NCI-H524 (cell line): Measurements from ENCODE around the gene KSR2.
"Not testable (repeated sequence)": the region's sequence is repeated elsewhere in the genome, so short reads cannot be mapped to it uniquely, and the experiment has no call there.

Experiments used
- DNase-seq, 2 experiments: peaks; one replicate each; lab custom pipeline; 2025; lab: John Stamatoyannopoulos, UW

Gene KSR2

DNA sequence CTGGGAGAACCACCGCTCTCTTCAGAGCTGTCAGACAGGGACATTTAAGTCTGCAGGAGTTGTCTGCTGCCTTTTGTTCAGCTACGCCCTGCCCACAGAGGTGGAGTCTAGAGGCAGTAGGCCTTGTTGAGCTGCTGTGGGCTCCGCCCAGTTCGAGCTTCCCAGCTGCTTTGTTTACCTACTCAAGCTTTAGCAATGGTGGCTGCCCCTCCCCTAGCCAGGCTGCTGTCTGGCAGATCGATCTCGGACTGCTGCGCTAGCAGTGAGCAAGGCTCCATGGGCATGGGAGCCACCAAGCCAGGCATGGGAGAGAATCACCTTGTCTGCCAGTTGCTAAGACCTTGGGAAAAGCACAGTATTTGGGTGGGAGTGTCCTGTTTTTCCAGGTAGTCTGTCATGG is 340.1 kb downstream of the KSR2 start:
- DNase-seq: not testable (repeated sequence)

DNA sequence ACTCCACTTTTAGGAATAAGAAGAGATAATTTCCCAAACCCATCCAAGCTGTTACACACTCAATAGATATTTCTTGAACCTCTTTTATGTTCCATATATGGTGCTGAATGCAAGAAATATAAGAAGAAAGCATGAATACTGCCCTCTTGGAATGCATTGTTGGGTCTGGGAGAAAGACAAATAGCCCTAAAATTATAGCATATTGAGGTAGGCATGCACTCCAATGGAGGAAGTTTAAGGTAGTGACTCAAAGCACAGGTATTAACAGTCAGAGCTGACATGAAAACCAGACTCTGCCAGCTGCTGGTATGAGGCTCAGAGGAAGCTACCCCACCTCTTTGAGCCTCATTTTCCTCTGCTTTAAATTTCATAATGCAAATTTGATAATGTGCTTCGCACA is 346.0 kb downstream of the KSR2 start:
- DNase-seq: no peak

DNA sequence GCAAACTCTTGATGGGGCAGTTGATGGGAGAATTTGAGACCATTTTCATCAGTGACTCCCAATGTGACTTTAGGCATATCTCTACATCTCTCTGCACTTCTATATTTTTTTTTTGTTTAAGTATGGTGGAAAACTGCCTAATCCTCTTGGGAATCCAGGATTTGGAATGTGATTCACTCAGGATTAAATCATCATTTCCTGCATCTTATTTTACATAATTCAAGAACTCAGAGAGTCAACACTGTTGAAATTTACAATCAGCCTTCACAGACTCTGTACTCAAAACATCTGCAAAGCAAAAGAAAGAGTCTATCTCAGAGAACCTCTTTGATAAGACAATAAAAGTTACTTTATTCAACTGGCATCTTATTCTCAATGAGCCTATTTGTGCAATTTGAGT is 346.7 kb downstream of the KSR2 start:
- no peak for DNase-seq

DNA sequence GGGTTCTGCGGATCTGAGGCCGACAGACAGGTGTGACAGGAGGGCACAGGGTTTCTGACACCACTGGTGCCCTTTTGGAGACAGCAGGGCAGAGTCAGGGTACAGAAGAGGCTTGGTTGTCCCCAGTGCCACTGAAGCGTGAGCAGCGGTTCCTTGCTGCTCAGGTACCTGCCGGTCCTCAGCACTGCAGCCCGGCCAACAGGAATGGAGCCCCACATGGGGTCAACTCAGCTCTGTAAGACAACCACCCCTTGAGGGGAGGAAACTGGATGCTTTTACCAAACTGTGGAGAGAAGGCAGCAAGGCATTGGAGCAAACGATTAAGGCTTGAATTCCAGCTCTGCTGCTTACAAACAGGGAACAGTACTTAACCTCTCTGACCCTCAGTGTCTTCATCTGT is 361.0 kb downstream of the KSR2 start:
- no peak for DNase-seq

DNA sequence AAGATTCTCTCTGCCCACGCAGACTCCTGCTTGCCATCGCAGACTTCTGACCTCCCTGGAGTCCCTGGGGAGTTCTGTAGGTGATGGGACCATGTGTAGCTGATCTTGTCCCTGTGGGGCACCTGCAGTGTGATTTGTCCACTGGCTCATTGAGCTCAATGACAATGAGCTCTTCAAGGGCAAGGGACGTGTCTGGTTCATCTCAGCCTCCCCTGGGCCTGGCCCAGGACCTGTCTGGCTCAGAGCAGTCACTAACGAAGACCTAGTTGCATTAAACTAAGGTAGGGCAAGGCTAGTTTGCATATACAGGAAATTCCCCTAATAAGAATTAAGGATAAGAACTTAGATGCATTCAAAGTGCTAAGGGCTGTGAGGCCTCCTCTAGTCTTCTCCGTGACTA is 361.8 kb downstream of the KSR2 start:
- DNase-seq: no peak

DNA sequence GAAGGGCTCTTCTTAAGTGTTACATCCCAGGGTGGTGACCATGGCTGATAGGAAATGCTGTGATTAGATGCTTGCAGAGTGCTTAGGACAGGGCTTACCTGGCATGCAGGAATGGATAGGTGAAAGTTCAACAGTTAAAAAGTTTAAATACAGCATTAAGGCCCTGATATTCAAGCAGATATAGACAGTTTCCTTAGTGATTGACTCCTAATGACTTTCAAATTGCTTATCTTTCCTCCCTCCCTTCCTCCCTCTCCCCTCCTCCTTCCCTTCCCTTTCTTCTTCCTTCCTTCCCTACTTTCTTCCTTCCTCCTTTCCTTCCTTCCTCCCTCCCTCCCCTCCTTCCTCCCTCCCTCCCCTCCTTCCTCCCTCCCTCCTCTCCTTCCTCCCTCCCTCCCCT is 362.8 kb downstream of the KSR2 start:
- no peak for DNase-seq

DNA sequence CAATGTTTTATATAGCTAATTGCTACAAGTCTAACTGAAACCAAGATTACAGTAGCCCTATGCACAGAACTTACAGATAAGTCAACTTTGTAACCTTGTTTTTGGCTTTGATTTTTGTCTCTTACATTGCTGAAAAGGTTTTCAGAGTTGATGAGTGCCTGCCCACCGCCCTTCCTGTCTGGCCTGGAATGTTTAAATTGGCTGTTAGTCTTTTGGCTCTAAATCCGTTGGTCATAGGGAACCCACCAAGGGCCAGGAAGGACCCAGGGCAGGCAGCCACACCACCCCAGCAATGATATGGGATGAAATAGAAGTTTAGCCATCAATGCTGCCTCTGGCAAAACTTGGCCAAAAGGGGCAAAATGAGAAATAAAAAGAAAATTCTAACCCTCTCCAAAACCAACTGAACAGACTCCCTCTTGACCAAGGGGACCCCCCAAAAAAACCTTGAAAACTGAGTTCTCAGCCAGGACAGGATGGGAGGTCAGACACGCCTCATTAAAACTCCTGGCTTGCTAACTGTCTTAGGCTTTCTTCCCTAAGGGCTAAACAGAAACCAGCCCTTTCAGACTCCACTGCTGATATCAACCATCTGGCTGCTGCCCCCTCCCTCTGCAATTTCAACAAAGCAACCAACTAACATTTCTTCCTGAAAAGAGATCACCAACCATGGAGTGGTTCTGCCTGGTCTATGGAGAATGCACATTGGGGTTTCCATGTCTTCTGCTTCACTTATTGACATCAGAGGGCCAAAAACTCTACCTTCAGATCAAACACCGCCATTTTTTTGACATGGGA is 365.3 kb downstream of the KSR2 start:
- DNase-seq: peak in 1 of 2 experiments; percentile 45

DNA sequence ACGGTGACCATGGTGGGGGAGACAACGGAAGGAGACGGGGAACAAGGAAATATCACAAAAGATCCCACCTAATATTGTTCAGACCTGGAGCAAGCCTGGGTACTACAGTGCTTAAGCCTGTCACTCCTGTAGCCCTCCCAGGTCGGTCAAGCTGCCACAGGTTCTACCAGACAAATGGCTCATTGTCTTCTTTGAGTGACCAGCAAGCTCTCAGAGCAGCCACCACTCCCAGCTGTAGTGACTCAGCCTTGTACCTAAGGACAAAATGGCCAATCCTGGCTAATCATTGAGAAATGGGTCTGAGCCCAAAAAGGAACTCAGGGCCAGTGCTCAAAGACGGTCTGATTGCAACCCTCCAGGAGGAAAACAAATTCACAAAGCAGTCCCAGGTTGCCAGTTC is 368.9 kb downstream of the KSR2 start:
- no peak for DNase-seq

DNA sequence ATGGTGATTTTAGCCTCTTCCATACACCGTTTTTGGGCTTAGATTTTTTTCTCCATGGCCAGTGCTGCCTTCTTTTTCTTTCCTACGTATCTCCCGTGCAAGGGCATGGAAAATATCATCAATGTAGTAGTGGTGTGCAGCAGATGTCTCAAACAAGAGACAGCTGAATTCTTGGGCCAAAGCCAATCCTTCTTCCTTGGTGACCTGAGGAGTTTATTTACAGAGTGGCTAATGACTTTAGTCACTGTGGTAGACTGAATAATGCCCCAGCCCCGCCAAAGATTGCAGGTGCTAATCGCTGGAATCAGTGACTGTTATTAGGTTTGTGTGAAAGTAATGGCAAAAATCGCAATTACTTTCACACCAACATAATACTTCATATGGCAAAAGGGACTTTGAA is 371.8 kb downstream of the KSR2 start:
- peak; percentile 62 to 90 for DNase-seq

DNA sequence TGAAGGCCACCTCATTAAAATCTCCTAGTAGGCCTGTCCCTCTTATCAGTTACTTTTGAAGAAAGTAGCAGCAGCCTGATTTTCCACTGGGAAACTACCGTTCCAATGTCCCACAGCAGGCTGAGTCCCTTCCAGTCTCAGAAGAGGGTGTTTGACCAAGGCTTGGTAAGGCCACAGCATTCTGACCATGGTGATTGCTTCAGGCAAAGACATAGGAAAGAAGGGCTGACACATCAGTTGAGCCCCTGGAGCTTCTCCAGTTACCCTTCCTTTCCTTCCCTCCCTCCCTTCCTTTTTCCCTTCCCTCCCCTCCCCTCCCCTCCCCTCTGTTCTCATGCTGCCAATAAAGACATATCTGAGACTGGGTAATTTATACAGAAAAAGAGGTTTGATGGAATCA is 373.0 kb downstream of the KSR2 start:
- no peak for DNase-seq

DNA sequence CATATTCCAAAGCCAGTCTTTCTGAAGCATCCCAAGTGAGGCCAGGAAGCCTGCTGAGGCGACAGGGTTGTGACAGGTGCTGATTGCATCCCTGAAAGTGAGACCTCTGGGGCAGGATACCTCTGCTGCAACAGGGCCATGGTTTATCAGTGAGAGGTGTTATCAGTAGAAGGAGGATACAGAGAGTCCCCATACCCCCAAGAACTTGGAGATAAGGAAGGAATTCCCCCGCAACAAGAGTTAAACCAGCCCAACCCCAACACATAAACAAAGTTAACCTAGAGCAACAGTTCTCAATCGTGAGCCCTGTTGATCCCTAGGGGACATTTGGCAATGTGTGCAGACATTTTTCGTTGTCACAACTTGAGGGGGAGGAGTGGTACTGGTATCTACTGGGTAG is 374.3 kb downstream of the KSR2 start:
- no peak for DNase-seq

DNA sequence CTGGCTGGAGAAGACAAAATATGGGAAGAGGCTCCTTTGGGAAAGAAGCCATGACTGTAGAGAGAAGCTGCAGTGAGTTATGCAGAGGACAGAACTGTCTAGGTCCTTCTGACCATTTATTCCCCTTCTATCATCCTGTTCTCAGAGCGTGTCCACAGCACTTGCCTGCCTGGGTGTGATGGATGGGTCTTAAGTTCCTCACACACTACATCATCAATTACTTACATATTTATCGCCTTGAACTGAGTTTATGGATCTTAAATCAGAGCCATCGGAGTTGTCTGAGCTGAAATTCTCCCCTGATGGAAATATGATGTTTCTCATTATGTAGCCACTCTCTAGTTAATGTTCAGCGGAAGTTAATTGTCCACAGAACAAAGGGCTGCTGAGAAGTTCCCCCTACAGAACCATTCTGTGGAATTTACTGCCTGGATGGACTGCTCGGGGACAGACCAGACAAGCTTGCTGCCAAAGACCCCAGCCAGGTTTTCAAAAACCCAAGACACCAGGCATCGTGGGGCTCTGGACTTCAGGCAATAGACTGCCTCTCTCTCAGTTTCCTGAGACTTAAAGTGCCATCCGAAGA is 374.9 kb downstream of the KSR2 start:
- DNase-seq: no peak

DNA sequence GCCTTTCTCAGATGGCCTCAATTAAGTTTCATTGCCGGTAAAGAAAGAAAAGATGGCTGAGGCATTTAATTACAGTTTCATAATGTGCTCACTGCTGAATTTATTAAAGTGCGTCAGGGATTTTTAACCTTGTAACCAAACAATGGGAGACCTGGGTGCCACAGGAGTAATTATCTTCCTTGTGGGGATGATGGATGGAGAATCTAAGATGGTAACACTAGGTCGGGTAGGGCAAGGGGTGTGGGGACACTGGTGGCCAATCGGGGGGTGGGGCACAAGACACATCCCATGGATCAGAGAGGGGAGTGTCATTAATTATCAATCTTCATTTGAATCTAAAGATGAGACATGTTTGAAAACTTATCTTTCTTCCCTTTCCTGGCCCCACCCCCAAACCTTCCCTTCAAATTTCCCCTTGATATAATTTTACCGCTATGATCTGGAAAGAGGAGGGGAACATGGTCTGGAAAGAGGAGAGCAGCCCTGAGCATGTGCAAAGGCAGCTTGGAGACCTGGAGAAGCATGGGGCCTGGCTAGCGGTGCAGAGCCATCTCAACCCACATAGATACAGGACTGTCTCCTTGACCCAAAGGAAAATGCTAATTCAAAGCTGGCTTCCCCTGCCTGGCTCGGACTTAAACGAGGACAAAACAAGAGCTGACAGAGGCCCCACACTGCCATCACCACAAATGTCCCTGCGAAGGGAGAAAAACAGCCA is 376.0 kb downstream of the KSR2 start:
- no peak for DNase-seq

DNA sequence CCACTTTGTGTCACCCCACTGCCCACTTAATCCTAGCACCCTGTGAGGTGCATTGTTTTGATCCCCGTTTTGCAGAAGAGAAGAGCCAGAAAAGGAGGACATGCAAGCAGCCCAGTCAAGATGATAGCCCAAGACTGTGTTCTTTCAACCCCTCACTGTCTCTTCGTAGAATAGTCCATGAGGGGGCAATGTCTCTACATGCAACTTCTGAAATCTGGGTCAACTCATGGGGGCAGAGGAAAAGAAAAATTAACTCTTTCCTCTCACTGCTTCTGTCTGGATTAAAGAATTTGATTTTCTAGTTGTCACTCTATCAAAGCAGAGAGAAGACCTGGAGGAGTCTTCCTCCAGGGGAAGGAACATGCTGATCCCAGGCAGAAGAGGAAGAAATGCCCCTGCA is 377.8 kb downstream of the KSR2 start:
- DNase-seq: peak in 1 of 2 experiments; percentile 41

DNA sequence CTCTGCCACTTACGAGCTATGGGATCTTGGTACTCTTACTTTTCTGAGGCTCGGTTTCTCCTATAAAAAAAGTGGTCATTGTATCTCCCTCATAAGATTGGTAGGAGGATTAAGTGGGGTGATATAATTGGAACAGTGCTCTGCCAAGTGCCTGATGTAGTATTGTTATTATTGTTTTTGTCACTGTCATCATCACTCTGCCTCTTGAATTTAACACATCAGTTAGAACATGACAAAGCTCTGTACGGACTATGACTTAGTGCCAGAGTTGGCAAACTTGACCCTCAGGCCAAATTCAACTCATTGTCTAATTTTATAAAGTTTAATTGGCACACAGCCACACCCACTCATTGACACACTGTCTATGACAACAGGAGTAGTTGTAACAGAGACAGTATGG is 378.4 kb downstream of the KSR2 start:
- no peak for DNase-seq

DNA sequence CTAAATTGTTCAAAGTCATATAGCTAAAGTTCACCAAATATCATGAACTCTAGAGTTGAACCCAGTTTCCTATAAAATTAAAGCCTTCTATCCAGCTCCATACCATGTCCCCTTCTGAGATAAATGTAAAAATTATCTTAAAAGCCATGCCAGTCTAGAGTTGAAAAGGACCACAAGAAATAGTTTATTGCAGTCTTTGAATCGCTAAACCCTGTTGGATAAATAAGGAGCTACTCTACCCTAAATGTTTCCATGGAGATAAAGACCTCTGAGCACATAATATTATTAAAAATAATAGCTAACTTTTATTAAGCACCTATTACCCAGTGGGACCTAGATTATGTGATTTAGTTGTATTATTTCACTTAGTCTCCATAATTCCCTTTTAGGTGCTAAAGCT is 379.8 kb downstream of the KSR2 start:
- no peak for DNase-seq

DNA sequence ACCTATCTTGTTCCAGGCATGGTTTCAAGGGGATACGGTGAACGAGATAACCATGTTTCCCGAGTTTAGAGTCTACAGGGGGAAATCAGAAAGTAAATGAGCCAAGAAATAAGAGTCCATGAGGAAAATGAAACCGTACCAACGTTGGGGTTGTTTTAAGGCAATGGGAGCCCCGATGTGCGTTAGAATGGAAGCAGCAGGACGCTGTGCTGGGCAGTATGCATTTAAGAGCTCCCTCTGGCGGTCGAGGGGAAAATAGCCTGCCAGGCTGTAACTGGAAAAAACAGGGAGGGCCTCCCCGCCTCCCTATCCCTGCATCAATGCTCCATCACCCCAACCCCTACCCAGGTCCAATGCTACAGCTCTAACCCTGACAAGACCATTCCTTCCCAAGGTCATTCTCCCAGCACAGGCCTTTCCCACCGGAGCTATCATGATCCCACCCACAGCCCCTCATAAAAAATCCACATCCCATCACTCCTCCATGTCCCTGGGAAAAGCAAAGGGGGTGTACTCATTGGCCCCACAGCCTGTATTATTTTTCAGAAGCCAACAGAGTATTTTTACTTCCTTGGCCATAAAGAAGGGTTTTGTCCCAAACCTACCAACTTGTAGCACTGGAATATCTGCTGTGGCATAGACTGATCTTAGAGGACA is 381.0 kb downstream of the KSR2 start:
- peak in 1 of 2 experiments; percentile 47 for DNase-seq

DNA sequence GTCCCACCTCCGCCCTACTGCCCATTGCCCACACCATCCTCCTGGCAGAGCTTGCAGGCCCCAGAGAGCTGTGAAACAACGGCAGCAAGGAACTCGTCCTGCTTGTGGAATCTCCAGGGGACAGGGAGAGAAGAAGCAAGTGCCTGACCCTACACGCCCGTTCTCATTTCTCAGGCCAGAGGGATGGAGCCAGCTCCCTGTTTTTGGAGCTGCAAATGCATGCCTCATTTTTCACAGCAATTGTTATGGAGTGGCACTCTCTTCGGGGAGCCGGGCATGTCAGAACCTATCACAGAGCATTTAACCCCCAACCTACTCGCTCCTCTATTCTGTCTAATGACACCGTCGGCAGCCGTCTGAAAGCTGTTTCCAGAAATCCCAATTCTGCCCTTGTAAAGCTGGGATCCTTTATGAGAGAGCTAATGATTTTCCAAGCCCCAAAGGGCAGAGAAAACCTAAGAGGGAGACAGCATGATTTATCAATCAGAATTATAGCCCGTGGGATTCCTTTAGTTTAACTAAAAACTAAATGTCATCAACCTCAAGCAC is 385.0 kb downstream of the KSR2 start:
- DNase-seq: peak in 1 of 2 experiments; percentile 38

DNA sequence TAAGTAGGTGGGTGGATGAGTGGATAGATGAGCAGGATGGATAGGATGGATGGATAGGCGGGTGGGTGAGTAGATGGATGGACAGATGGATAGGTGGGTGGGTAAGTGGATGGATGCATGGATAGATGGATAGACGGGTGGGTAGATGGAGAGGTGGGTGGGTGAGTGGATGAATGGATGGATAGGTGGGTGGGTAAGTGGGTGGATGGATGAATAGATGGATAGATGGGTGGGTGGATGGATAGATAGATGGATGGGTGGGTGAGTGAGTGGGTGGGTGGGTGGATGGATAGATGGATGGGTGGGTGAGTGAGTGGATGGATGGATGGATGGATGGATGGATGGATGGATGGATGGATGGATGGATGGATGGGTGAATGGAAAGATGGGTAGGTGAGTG is 385.7 kb downstream of the KSR2 start:
- DNase-seq: no peak

DNA sequence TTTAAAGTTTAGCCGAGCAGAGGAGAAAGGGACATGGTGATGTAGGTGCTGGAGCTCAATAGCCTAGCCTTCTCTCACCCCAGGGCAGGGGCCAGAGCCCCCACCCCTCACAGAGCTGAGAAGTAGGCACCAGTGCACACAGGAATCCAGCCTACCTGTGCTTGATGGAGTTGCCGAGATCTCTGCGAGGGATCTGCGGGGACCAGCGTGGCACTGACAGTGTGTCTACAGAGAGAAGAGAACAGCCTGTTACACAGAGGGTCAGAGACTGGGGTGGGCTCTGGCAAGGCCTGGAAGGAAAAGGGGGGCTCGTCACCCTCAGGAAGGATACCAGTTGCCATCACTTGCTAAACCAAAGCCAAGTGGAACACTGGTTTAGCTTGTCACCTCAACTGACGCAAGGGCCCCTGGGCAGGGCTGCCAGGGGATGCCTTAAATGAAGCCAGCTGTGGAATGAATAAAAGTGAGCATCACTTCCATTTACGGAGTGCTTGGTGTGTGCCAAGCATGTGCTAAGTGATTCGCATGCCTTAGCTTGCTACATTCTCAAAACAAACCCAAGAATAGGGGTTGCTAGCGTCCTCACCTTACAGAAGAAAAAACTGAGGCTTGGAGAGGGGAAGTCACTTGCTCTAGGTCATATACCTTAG is 386.5 kb downstream of the KSR2 start:
- no peak for DNase-seq

DNA sequence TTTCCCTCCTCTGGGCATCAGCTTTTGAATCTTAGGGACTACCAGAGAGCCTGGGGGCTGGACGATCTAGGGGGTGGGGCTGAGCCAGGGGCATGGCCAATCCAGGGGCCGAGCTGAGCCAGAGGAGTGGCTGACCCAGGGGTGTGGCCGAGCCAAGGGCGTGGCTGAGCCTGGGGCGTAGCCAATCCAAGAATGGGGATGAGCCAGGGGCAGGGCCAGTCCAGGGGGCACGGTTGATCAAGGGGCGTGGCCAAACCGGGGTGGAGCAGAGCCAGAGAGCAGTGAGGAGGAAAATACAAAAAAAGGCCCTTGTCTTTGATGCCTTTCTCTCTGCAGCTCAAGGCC is 388.1 kb downstream of the KSR2 start:
- peak; percentile 15 to 44 for DNase-seq
